Measurements from ENCODE around the gene HSPA1L.
"Not testable (repeated sequence)": the region's sequence is repeated elsewhere in the genome, so short reads cannot be mapped to it uniquely, and the experiment has no call there.

HSPA1L gene

DNA sequence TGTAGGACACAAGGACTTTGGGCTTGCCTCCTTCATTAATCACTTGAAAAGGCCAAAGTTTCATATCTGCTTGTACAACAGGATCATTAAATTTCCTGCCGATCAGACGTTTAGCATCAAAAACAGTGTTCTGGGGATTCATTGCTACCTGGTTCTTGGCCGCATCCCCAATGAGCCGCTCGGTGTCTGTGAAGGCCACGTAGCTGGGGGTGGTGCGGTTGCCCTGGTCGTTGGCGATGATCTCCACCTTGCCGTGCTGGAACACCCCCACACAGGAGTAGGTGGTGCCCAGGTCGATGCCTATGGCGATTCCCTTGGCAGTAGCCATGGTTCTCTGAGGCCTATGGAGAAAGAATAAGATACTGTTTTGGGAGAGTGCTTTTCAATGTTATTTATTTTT lies 3.4 kb downstream of the HSPA1L start:
- DNase-seq, result no peak

DNA sequence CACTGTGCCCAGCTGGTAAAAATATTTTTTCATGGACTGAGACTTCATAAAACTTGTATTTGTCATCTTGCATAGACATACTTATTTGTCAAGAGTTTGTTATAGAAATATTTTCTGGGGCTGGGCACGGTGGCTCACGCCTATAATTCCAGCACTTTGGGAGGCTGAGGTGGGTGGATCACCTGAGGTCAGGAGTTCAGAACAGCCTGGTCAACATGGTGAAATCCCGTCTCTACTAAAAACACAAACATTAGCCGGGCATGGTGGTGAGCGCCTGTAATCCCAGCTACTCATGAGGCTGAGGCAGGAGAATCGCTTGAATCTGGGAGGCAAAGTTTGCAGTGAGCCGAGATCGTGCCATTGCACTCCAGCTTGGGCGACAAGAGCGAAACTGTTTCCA lies 6.5 kb downstream of the HSPA1L start:
- not testable (repeated sequence) for DNase-seq

DNA sequence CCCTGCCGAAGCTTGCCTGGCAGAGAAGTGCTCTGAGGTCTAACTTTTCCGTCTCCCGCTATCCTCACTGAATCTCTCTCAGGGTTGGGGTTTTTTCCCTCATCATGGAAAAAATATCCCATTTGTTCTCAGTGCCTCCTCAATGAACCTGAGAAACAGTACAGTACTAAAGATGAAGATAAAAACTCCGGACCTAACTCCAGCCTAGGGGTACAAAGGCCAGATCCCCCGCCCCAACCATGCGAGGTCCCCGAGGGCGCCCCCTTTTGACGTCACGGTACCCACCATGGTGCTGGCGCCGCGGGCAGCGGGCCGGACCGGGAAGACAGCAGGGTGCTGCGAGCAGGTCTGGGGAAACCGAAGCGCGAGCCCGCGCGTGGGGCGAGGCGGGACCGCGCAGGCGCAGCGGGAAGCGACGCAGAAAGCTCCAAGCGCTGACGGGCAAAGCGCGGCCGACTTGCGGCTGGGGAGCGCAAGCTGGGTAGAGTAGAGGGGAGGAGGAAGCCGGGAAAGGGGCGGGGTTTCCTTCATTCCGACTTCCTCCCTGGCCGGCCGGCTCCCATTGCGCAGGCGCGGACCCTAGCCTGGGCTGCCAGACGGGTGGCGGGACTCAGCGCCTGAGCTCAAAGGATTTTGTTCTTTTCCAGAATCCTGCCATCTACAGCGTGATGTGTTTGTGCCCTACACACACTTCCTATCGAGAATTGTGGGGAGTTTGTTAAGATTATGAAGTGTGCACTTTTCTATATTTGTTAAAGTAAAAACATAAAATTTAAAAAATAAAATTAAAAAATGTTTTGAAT lies 8.4 kb downstream of the HSPA1L start, which contains the start of gene LSM2:
Gene LSM2 (minus strand): TSS at position 497 of the 803 bp plus-strand sequence. CDS start 209 bp downstream, at position 288.
- DNase-seq, result peak; percentile 96

DNA sequence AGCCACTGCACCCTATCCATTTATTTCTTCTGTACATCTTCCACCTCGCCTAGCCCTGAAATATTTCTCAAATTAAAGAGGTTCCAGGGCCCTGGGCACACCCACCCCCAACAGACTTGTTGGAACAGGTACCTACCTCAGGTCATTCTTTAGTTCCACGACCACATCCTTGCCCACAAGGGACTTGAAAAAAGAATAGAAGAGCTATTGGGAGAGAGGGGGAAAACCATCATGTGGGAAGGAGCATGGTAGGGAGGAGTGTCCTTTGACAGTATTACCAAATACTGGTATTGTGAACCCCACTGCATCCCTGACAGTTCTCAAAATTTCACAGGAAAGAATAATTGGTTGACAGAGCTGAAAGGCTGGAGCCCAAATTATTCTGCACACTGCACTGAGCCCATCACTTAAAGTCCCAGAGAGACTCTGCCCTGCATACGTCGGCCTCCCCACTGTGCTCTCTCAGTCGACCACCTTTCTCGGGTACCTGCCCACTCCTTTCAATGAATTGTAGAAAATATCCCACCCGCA lies 9.1 kb downstream of the HSPA1L start:
- DNase-seq, result no peak

DNA sequence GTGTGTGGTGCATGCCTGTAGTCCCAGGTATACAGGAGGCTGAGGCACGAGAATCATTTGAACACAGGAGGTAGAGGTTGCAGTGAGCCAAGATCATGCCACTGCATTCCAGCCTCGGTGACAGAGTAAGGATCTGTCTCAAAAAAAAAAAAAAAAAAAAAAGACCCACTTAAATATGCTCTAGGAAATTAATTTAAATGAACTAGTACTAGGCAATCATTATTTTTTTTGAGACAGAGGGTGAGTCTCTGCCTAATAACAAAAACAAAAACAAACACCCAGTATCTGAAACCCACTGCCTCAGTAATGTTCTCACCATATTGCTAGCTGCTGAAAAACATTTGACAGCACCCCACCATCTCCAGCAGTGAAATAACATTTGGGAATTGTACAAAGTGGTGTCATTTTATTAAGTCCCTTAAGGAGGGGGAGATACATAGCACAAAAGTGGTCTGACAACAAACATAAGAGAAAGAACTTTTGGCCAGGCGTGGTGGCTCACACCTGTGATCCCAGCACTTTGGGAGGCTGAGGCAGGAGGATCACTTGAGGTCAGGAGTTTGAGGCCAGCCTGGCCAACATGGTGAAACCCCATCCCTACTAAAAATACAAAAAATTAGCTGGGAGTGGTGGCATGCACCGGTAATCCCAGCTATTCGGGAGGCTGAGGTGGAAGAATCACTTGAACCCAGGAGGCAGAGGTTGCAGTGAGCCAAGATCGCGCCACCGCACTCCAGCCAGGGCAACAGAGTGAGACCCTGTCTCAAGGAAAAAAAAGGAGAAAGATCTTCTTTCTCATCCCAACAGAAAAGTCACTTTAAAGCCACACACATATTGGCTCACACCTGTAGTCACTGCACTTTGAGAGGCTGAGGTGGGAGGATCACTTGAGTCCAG lies 13.8 kb downstream of the HSPA1L start:
- not testable (repeated sequence) for DNase-seq

DNA sequence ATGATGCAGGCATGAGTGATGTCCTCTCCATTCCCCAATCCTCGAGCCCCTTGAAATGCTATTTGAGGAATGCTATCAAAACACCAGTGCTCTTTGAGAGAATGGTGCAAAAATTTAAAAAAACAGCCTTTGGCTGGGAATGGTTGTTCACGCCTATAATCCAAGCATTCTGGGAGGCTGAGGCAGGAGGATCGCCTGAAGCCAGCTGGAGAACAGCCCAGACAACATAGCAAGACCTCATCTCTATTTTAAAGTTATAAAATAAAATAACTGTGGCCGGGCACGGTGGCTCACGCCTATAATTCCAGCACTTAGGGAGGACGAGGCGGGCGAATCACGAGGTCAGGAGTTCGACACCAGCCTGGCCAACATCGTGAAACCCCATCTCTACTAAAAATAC lies 15.3 kb downstream of the HSPA1L start:
- DNase-seq, result no peak

DNA sequence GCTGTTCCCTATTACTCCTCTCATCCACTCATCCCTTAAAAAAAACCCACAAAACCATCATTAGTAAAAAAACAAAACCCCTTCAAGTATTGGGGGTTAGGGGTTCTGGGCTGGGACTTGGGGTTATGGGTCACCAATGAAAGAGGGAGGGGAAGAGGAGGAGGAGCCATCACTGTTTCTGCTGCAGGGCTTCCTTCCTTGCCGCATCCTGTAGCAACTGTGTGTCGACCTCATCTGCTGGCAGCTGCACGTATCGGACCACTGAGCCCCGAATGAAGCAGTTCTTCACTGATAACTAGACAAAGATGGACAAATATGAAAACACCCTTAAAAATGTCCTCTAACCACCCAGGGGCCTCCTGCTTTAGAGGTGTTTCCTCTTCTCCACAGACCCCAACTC lies 17.5 kb downstream of the HSPA1L start:
- peak; percentile 24 for DNase-seq

DNA sequence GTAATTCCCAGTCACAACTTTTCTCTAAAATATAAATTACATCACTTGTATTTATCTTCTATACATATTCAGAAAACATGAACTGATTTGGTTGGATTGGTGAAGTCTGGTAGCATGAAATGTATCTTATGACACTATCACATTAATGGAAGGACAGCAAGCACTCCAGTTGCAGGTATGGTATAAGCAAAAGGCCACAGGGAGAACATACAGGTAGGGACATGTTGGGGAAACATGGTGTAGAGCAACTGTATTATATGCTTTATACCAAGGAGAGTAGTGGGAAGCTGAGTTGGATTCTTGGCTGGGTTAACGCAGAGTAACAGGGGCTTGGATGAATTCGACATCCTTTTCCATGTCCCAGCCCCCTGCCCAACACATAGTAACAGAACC lies 18.1 kb downstream of the HSPA1L start:
- DNase-seq, result no peak

DNA sequence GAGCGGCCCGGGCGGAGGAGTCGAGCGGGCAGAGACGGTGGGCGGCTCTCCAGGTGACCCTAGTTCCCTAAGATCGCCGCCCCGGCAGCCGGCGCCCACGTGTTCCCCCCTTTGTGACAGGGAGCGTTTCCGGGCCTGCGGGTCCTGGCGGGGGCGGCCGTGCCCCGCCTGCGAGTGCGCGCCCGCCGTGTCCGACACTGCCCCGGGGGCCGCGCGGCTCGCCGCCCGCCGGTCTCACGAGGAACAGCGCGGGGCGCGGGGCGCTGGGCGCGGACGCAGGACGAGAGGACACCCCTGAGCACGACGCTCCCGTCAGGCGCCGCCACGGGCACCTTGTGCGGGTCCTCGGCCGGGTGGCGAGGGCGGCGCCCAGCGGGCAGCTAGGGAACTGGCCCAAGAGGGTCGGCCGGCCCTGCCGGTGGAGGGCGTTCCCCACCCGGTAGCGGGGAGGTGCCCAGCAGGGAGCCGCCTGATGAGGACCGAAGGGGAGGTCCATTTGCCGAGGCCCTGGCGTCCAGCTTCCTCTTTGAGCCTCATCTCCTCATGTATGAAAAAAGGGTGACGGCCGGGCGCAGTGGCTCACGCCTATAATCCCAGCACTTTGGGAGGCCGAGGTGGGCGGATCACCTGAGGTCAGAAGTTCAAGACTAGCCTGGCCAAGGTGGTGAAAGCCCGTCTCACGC lies 19.3 kb downstream of the HSPA1L start, which contains the start of gene VARS1:
Gene VARS1 (minus strand): TSS at position 137 of the 683 bp plus-strand sequence. CDS start 535 bp downstream, outside the sequence.
- DNase-seq, result peak; percentile 74

DNA sequence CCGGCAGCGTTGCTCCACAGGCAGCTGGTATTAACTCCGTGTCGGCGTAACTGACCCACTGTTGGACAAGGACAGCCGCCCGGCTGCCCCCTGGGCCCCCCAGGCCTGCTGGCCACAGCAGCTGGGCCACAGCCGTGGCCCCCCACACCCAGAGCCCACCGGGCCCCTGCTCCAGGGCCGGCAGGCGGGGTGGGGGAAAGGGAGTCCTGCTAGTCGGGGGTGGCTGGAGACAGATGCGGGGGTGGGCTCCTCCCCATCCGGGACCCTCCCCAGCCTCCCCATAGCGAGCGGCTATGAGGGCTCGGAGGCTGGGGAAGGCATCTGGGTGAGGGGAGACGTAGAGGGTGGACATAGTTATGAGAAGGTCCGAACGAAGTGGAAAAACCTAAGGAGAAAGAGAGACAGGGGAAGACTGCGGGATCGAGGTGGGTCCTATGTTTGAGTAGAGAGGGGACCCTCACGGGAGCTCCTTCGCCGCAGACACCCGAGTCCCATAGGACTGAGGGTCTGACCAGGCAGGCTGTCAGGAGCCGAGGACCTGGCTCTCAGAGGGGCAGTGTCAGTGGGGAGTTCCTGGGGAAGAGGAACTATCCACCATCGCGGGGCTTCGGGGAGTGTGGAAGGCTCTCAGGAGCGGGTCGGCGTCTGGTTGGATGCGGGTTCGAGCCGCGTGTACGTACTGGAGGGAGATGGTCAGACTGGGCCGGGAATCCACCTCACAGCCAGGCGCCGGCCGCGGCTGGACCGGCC lies 20.0 kb downstream of the HSPA1L start:
- DNase-seq, result no peak

DNA sequence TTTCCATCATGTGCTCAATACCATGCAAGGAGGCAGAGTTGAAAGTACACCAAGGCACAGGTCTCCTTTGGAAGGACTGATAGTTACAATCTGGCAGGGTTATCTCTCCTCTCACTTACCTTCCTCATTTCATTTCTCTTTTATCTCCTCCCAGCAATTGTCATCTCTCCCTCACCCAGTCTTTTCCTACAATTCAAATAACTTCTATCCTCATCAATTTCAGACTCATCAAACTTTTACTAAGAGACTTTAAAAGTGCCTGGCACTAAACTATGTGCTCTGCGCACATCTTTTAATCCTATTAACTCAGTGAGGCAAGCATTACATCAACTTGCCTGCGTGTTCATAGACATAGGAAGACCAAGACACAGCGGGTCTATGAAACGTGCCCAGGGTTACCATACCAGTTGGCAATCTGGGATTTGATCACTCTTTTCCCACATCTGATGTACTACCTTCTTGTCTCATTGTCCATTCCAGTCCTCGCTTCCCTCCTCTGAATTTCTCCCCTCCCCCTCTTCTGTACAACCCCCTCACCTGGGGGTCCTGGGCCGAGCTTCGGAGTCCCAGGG lies 20.7 kb downstream of the HSPA1L start:
- no peak for DNase-seq

DNA sequence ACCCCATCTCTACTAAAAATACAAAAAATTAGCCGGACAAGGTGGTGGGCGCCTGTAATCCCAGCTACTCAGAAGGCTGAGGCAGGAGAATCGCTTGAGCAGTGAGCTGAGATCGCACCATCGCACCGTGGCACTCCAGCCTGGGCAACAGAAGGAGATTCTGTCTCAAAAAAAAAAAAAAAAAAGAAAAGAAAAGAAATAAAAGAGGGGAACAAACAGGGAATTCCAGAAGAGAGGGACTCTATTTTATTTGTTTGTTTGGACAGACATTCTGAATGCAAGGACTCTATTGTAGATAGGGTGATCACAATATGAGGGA lies 21.2 kb downstream of the HSPA1L start:
- DNase-seq, result not testable (repeated sequence)

DNA sequence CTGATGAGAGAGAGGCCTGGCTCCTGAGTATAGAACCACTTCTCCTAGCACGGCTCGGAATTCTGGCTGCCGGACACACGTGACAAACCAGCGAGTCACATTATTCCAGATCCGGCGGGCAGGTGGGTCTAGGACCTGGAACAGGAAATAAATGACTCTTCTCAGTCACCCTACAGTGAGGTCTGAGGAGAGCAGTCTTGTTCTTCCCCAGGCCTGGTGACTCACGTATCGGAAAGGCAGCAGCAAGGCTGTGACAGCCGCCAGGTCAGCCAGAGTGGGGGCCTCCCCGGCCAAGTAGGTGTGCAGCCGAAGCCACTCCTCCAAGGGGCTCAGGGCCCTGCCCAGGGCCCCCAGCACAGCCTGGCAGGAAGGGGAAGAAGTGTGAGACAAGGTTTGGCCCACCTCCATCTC lies 22.3 kb downstream of the HSPA1L start:
- DNase-seq, result no peak

DNA sequence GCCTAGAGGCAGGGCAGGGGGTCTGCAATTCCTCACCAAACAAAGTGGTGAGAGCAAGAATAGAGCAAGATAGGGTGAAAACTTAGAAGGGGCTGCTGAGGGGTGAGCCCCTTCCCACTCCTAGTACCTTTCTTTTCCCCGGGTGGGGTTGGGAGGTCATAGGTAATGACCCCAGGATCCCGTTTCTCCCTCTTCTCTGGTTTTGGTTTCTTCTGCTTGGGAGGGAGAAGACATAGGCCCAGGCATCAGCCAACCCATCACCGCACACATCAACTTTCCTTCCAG lies 23.1 kb downstream of the HSPA1L start:
- DNase-seq, result no peak

DNA sequence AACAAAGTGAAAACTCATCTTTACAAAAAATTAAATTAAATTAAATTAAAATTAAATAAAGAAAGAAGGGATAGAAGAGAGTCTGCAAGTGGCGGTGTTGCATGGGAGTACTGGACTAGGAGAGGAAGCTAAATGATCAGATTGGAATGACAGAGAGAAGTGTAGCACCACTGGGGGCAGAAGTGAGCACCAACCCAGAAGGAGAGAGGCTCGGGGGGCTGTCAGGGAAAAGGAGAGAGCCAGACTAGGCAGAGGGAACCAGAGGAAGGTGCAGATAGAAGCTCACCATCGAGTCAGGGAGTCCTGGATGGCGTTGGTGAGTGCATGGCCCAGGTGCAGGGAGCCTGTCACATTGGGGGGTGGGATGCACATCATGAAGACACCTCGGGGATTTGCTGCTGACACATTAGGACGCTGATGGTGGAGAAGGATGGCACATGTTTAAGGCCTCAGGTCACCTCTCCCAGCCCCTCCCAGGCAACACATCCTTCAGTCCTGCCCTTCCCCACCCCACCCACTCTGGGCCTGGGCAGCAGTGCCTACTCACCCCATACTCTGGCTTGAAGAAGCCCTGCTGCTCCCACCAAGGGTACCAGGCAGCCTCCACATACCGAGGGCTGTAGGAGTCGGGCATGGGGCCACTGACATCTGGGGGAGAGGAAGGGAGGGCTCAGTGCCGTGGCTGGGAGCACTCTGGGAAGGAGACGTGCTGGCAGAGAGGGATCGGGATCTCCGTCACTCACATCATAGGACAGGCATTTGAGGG lies 23.6 kb downstream of the HSPA1L start:
- no peak for DNase-seq

DNA sequence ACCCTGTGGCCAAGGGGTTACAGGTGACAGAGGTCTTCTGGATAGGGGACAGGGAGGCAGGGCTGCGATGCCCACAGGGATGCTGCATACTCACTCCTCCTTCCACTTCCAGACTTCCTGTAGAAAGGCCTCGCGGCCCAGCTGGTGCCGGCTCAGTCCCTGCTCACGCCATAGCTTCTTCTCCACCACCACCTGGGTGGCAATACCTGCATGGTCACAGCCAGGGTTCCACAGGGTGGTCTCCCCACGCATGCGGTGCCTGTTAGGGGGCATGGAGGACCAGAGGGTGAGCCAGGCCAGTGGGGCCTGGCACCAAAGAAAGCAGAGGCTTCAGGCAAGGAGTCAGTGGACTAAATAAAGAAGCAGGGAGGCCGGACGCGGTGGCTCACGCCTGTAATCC lies 29.6 kb downstream of the HSPA1L start:
- DNase-seq, result no peak

DNA sequence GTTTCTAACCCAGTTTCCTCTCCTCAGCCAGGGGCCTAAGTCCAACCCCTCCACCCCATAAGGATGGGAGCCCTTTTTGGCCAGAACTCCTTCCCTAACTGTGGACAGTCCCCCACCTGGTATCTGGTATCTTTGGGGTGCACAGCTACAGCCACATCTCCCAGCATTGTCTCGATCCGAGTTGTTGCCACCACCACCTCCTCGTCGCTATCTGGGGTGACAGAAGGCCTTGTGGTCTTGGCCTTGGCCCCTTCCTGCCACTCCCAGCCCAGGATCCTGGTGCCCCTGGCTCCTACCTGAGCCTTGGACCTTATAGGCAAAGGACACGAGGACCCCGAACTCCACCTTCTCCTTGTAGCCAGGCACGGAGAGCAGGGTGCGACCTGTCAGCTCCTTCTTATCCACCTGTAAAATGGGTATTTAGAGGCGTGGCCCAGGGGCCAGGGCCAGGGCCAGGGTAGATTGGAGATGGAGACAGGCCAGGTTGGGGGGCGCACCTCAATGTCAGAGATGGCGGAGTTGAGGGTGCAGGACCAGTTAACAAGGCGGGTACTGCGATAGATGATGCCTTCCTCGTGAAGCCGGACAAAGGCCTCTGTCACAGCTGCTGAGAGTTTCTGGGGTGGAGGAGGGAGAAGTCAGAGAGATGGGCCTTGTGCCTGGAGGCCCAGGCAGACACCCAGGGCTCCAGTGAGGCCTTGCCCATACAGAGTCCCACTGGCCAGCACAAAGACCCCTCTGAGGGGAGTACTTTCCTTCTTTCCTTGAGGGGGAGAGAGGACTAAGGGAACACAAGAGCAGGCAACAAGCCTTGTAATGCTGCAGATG lies 30.8 kb downstream of the HSPA1L start:
- no peak for DNase-seq

DNA sequence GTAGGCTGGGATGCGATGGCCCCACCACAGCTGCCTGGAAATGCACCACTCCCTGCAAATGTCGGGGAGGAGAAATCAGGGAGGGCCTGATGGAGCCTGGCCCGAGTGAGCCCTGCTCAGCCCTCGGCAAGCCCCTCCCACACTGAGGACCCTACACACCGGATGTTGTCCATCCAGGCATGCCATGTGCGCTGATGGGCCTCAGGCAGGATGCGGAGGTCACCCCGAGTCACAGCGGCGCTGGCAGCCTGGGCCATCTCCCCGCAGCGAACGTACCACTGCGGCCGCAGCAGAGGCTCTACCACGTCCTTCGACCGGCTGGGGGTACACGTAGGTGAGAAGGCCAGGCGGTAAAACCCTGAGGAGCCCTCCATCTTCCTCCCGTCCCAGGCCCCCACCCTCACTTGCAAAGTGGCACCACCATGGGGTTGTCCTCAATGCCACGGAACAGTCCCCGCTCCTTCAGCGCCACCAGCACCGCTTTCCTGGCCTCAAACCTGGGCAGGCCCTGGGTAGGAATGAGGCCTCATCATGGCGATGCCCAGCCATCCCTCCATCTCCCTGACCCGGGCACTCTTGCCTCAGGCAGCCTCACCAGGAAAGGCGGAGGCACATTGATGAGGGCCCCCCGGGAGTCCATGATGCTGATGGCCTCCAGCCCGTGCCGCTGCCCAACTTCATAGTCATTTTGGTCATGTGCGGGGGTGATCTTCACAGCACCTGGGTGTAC lies 32.8 kb downstream of the HSPA1L start:
- DNase-seq, result no peak
